K562 (cell line): ENCODE data around the gene FRMPD1. TPM values are rescaled to one million over a fixed set of nuclear protein-coding genes. Genes with fewer than 3 reads are reported as not detected.

ENCODE experiments used
- ATAC-seq: fragments of 200-7000 bp; cut with Tn5 transposase; 3 replicates; pipeline ENCODE4 v1.9.1; 2020; ENCODE audit warnings: moderate library complexity
- BruUV-seq: library from RNA; stranded (reverse); fragments of 400-500 nt; replicated peaks from 2 replicates; lab custom pipeline; 2021; lab: Mats Ljungman, UMichigan
- CTCF ChIA-PET: fragments of 300-600 bp; formaldehyde crosslinking; extraction: SDS; loops from one replicate; lab custom pipeline; 2021; ENCODE audit warnings: low intra/inter-chr PET ratio; lab: Yijun Ruan, JAX
- POLR2A ChIA-PET: fragments of 300-600, 350-650 bp; sonication (Branson Sonifier 250); formaldehyde crosslinking; extraction: SDS; loops from one replicate; lab custom pipeline; 2021; ENCODE audit warnings: antibody characterized with exemption, inconsistent platforms; lab: Yijun Ruan, JAX
- DNase-seq, 4 experiments: peaks; one replicate each; pipeline versions ENCODE4 v3.0.0 to v3.0.0-alpha.2; 2011 to 2018; ENCODE audit warnings: low spot score in 3 of 4, mixed read lengths in 3 of 4; ENCODE audit errors: extremely low read depth in 1 of 4
- FAIRE-seq: peaks from 2 replicates; lab custom pipeline; 2011; peaks lifted over from hg19 to GRCh38; lab: Jason Lieb, UNC
- H2AFZ ChIP-seq: 2 replicates; pipeline ENCODE4 v1.6.0; 2011; ENCODE audit warnings: low read depth, low read length, control low read depth, inconsistent platforms
- H3K27ac ChIP-seq: fragments of 200-600 bp; 3 replicates; pipeline ENCODE4 v1.8.0; 2011; ENCODE audit warnings: low read depth, mild to moderate bottlenecking, control low read depth, inconsistent platforms, low read length, moderate library complexity, mixed read lengths; ENCODE audit errors: extremely low read depth
- H3K27me3 ChIP-seq, 2 experiments: fragments of 300-600 bp in 1 of 2; 2 replicates in 1 of 2; 3 replicates in 1 of 2; pipeline versions ENCODE4 v1.6.0 to v1.8.0; 2011; ENCODE audit warnings: inconsistent platforms in 2 of 2, low read length in 2 of 2, mild to moderate bottlenecking in 1 of 2, mixed read lengths in 1 of 2, moderate library complexity in 1 of 2; ENCODE audit not compliant: control insufficient read depth in 2 of 2, insufficient read depth in 2 of 2
- H3K36me3 ChIP-seq: fragments of 300-600 bp; 3 replicates; pipeline ENCODE4 v1.8.0; 2011; ENCODE audit warnings: mild to moderate bottlenecking, low read length, inconsistent platforms; ENCODE audit not compliant: control insufficient read depth, insufficient read depth
- H3K4me1 ChIP-seq, 2 experiments: fragments of 200-600 bp in 1 of 2; replicated peaks in 1 of 2; 2 replicates in 1 of 2; 3 replicates in 1 of 2; pipeline versions ENCODE4 v1.5.1 to v1.8.0; 2011; ENCODE audit warnings: inconsistent platforms in 2 of 2, low read length in 2 of 2, mild to moderate bottlenecking in 1 of 2, mixed read lengths in 1 of 2, moderate library complexity in 1 of 2; ENCODE audit not compliant: control insufficient read depth in 2 of 2, insufficient read depth in 2 of 2
- H3K4me2 ChIP-seq: 2 replicates; pipeline ENCODE4 v1.6.1; 2011; ENCODE audit warnings: low read length, control low read depth, inconsistent platforms, mixed read lengths; ENCODE audit not compliant: insufficient read depth
- H3K4me3 ChIP-seq: fragments of 200-600 bp; sonication (generic), shearing (Covaris generic); 2 replicates; pipeline ENCODE4 v1.5.1; 2016; ENCODE audit warnings: control low read depth, inconsistent platforms
- H3K79me2 ChIP-seq: fragments of 200-600 bp; 3 replicates; pipeline ENCODE4 v1.8.0; 2011; ENCODE audit warnings: low read length, inconsistent platforms; ENCODE audit not compliant: control insufficient read depth, insufficient read depth
- H3K9ac ChIP-seq, 2 experiments: 2 replicates each; pipeline versions ENCODE4 v1.6.0 to v1.6.1; 2011; ENCODE audit warnings: low read depth in 2 of 2, low read length in 2 of 2, control low read depth in 1 of 2, inconsistent platforms in 1 of 2, mild to moderate bottlenecking in 1 of 2, mixed read lengths in 1 of 2; ENCODE audit not compliant: insufficient read depth in 1 of 2
- H3K9me1 ChIP-seq: one replicate; pipeline ENCODE4 v1.6.0; 2011; ENCODE audit warnings: inconsistent platforms, mild to moderate bottlenecking, low read length, moderate library complexity; ENCODE audit not compliant: control insufficient read depth, insufficient read depth
- H3K9me3 ChIP-seq: replicated peaks from 2 replicates; pipeline ENCODE4 v1.5.1; 2011; ENCODE audit warnings: low read depth, low read length, inconsistent platforms; ENCODE audit not compliant: control insufficient read depth, insufficient read depth
- H4K20me1 ChIP-seq: replicated peaks from 2 replicates; pipeline ENCODE4 v1.6.1; 2011; ENCODE audit warnings: low read length, inconsistent platforms, mixed read lengths; ENCODE audit not compliant: control insufficient read depth, insufficient read depth
- BRF1 ChIP-seq: IDR thresholded peaks from 3 replicates; pipeline ENCODE4 v1.6.1; 2011; ENCODE audit warnings: borderline replicate concordance, mild to moderate bottlenecking; ENCODE audit not compliant: insufficient read length; ENCODE audit errors: extremely low read depth
- DNMT1 ChIP-seq: fragments of 450-650 bp; IDR thresholded peaks from 2 replicates; pipeline ENCODE4 v1.6.1; 2016; ENCODE audit warnings: antibody characterized with exemption, mild to moderate bottlenecking
- KLF1 ChIP-seq: fragments of 450-650 bp; IDR thresholded peaks from 2 replicates; pipeline ENCODE4 v1.6.1; 2016; ENCODE audit warnings: missing genetic modification characterization, missing compliant biosample characterization
- NFE2L1 ChIP-seq: fragments of 450-650 bp; IDR thresholded peaks from 2 replicates; pipeline ENCODE4 v1.6.1; 2016; ENCODE audit warnings: missing genetic modification characterization, low read depth, mild to moderate bottlenecking, missing compliant biosample characterization, moderate library complexity, borderline replicate concordance
- NFYB ChIP-seq: IDR thresholded peaks from 2 replicates; pipeline ENCODE4 v1.6.1; 2011; ENCODE audit warnings: mild to moderate bottlenecking, moderate library complexity; ENCODE audit not compliant: insufficient read length; ENCODE audit errors: extremely low read depth
- SP1 ChIP-seq: sonication (generic); formaldehyde crosslinking; IDR thresholded peaks from 2 replicates; pipeline ENCODE4 v1.8.1; 2022; ENCODE audit warnings: mild to moderate bottlenecking, missing genetic modification reagents
- ZNF212 ChIP-seq: fragments of 450-650 bp; formaldehyde crosslinking; IDR thresholded peaks from 2 replicates; pipeline ENCODE4 v1.4.0; 2020; ENCODE audit warnings: mild to moderate bottlenecking
- ZNF274 ChIP-seq: IDR thresholded peaks from 2 replicates; pipeline ENCODE4 v1.6.1; 2011; ENCODE audit warnings: low read depth, mild to moderate bottlenecking, low read length, moderate library complexity, borderline replicate concordance
- ZNF695 ChIP-seq: fragments of 450-650 bp; formaldehyde crosslinking; IDR thresholded peaks from 2 replicates; pipeline ENCODE4 v1.4.0; 2020; ENCODE audit warnings: mild to moderate bottlenecking, moderate library complexity
- ZSCAN29 ChIP-seq: fragments of 450-650 bp; IDR thresholded peaks from 2 replicates; pipeline ENCODE4 v1.6.1; 2017
- WGBS: fragments of 100-300 bp; shearing (Covaris generic); methylation state at CpG from one replicate; pipeline ENCODE4 v1.1.6; 2016; ENCODE audit warnings: low coverage, mixed read lengths; ENCODE audit not compliant: insufficient coverage; ENCODE audit errors: missing lambda C conversion rate; 5-methylcytosine and 5-hydroxymethylcytosine counted together
- in situ Hi-C: fragments of 300-500 bp; cut with MboI; formaldehyde crosslinking; loops from 4 replicates; pipeline ENCODE4 v1.15.0; 2018; ENCODE audit warnings: inconsistent platforms, mixed read lengths
- intact Hi-C: fragments of 100-400 bp; cut with micrococcal nuclease; formaldehyde crosslinking; loops from 2 replicates; pipeline ENCODE4 v1.14.2; 2022
- polyA plus RNA-seq, 8 experiments: library from polyadenylated mRNA; depleted of rRNA in 4 of 8; stranded (reverse) in 5 of 8; unstranded in 3 of 8; fragments of >200 nt; fragmentation: Nextera tagmentation in 2 of 8; fragmentation: Illumina TruSeq in 1 of 8; extraction: Ambion mirVana in 2 of 8; extraction: Trizol in 1 of 8; gene quantifications; 2 replicates each; pipeline versions ENCODE4 v1.2.1 to v1.2.3, GENCODE V29; 2011 to 2014; ENCODE audit warnings: inconsistent platforms in 1 of 8, missing spikeins in 1 of 8
- total RNA-seq, 7 experiments: library from RNA; depleted of rRNA in 6 of 7; stranded (reverse); fragments of >200 nt in 6 of 7; fragmentation: Illumina TruSeq in 2 of 7; extraction: Trizol in 2 of 7; gene quantifications; 2 replicates each; pipeline versions ENCODE4 v1.2.1 to v1.2.3, GENCODE V29; 2011 to 2021; ENCODE audit warnings: low replicate concordance in 1 of 7
- TF ChIP-seq, protein P1 (sequence below): fragments of 250-450 bp; sonication (Bioruptor Pico); IDR thresholded peaks from 2 replicates; pipeline ENCODE4 v1.4.0; 2020; ENCODE audit warnings: mild to moderate bottlenecking, moderate library complexity
- TF ChIP-seq, protein P2 (sequence below): IDR thresholded peaks from 2 replicates; pipeline ENCODE4 v1.6.1; 2014; ENCODE audit warnings: antibody characterized with exemption

Gene FRMPD1
- total and polyA plus RNA-seq, 9 of the 15 experiments (the other 6 are each of a cell fraction or from before 2014, with no cell fraction given) = not detected

DNA sequence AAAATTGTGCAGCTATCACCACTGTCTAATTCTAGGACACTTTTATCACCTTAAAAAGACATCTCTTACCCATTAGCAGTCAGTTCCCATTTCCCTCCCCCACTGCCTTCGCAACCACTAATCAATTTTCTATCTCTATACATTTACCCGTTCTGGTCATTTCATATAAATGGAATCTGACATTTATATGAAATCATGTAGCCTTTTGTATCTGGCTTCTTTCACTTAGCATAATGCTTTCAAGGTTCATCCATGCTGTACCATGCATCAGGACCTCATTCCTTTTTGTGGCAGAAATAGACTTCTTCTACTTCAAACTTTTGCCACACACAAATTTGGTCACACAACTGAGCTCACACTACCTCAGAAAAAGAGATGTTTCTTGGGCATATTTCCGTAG lies 32.2 kb downstream of the FRMPD1 start:
- no peak overlapping the region for H2AFZ ChIP-seq
- peaks cover 3 to 5% of the 10 kb centered on the region in 2 experiments; a peak in 2 of 5 replicates for H3K4me1 ChIP-seq
- ChIA-PET POLR2A (interaction anchor here (1.4 kb wide), 1 partner anchor 23 kb away, joined by 3 read pairs; no protein-coding TSS in a partner anchor), CTCF (no interaction called here)
- H3K4me3 ChIP-seq = no peak overlapping the region
- no TSS peak for BruUV-seq
- ATAC-seq (no peak), FAIRE-seq (no peak), DNase-seq (no peak)
- H3K9ac ChIP-seq = no peak overlapping the region
- 0 out of 2 replicates have a peak, but pooled peaks cover 6% of the 10 kb centered on the region for H4K20me1 ChIP-seq
- H3K27ac ChIP-seq = no peak overlapping the region
- H3K9me1 ChIP-seq = peaks cover 5% of the 10 kb centered on the region
- TF ChIP-seq BRF1 (no peak), SP1 (CRISPR knock-in tag) (no peak), ZSCAN29 (no peak), ZNF274 (no peak), ZNF212 (no peak), DNMT1 (no peak), ZNF695 (CRISPR knock-in tag) (no peak), NFE2L1 (tag) (no peak), NFYB (no peak), KLF1 (tag) (no peak)
- TF ChIP-seq, protein P1, sequence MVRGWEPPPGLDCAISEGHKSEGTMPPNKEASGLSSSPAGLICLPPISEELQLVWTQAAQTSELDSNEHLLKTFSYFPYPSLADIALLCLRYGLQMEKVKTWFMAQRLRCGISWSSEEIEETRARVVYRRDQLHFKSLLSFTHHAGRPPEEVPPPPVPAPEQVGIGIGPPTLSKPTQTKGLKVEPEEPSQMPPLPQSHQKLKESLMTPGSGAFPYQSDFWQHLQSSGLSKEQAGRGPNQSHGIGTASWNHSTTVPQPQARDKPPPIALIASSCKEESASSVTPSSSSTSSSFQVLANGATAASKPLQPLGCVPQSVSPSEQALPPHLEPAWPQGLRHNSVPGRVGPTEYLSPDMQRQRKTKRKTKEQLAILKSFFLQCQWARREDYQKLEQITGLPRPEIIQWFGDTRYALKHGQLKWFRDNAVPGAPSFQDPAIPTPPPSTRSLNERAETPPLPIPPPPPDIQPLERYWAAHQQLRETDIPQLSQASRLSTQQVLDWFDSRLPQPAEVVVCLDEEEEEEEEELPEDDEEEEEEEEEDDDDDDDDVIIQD (CRISPR knock-in tag) = no peak
- TF ChIP-seq, protein P2, sequence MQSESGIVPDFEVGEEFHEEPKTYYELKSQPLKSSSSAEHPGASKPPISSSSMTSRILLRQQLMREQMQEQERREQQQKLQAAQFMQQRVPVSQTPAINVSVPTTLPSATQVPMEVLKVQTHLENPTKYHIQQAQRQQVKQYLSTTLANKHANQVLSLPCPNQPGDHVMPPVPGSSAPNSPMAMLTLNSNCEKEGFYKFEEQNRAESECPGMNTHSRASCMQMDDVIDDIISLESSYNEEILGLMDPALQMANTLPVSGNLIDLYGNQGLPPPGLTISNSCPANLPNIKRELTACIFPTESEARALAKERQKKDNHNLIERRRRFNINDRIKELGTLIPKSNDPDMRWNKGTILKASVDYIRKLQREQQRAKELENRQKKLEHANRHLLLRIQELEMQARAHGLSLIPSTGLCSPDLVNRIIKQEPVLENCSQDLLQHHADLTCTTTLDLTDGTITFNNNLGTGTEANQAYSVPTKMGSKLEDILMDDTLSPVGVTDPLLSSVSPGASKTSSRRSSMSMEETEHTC = no peak
- H3K4me2 ChIP-seq = no peak overlapping the region
- intact Hi-C loops (no loop called here), in situ Hi-C loops (no loop called here)
- 4% methylated on average over 3 of the region's 3 CpGs for WGBS
- H3K79me2 ChIP-seq = no peaks in the 10 kb centered on the region
- H3K9me3 ChIP-seq = no peaks in the 10 kb centered on the region
- no peaks in the 10 kb centered on the region for H3K36me3 ChIP-seq
- H3K27me3 ChIP-seq = peaks cover 30 to 50% of the 10 kb centered on the region in 2 experiments
